Stimulated activated CD8-positive, alpha-beta memory T cell treated with anti-CD3 and anti-CD28 coated beads, Interleukin-15, amount 100 ng/mL, for 4 hours (primary cell): ENCODE measurements around the gene XPNPEP2.

ENCODE experiments used
- DNase-seq, 2 donors: peaks; one replicate each; pipeline ENCODE4 v3.0.0-alpha.2; 2020; ENCODE audit warnings: low read depth in 2 of 2

The XPNPEP2 gene, protein sequence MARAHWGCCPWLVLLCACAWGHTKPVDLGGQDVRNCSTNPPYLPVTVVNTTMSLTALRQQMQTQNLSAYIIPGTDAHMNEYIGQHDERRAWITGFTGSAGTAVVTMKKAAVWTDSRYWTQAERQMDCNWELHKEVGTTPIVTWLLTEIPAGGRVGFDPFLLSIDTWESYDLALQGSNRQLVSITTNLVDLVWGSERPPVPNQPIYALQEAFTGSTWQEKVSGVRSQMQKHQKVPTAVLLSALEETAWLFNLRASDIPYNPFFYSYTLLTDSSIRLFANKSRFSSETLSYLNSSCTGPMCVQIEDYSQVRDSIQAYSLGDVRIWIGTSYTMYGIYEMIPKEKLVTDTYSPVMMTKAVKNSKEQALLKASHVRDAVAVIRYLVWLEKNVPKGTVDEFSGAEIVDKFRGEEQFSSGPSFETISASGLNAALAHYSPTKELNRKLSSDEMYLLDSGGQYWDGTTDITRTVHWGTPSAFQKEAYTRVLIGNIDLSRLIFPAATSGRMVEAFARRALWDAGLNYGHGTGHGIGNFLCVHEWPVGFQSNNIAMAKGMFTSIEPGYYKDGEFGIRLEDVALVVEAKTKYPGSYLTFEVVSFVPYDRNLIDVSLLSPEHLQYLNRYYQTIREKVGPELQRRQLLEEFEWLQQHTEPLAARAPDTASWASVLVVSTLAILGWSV

DNA sequence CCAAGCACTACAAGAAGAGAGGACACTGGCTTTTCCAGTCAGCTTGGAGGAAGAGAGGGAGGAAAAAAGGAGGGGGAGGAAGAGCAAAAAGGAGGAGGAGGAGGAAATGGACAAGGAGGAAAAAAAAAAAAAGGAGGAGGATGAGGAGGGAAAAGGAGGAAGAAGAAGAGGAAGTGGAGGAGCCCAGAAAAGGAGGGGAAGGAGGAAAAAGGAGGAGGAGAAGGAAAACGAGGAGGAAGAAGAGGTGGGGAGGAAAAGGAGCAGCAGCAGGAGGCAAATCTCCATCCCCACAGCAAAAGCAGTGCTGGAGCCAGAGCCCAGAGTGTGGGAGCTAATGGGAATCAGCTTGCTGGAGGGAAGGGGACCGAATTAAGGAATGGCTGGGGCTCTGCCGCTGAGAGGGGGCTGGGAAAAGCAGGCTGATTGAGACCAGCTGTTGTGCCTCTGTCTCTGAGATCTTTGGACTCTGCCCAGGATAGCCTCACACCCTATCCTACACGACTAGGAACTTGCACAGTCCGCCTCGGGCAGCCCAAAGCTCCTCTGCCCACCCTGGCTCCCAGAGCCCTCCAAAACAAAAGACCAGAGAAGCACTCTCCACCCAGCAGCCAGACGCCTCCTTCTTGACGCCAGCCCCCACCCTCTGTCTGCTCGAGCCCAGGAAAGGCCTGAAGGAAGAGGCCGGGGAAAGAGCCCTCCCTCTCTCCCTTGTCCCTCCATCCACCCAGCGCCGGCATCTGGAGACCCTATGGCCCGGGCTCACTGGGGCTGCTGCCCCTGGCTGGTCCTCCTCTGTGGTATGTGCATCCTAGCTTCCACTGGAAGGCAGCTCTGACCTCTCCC lies at the start of gene XPNPEP2:
Gene XPNPEP2, plus strand, starts transcription at position 514 of the 843 bp plus-strand sequence. Its CDS starts 235 bp downstream, at position 749.
- DNase-seq = no peak

DNA sequence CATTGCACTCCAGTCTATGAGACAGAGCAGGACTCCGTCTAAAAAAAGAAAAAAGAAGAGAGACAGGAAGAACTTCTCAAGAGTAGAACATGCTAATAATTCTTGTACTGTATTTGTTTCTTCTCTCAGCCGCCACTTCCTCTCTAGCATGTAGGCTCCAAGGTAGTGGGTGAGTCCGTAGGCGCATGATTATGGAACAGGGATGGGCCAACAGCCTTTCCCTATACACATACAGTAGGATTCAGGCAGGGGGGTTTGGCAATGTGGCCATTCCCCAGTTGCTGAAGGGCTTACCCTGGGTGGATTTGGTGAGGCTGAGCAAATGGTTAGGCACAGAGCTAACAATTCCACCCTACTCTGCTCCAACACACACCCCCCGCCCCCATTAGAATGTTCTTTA lies 49.0 kb upstream of the XPNPEP2 start:
- no peak for DNase-seq

DNA sequence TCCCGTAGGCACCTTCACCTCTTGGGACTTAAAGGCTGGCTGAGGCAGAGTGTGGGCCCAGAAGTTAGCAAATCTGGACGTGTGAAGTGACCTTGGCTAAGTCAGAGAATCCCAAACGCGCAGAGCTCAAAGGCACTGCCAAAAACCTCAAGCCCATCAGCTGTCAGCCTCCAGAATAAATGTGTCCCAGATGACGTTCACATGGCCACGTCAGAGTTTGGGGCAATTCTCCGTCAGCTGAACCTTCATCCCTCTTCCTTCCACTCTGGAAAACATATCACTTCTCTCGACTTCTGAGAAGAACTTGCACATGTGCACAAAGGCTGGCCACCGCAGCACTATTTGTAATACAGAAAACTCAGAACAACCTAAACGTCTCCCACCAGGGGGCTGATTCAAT lies 48.3 kb upstream of the XPNPEP2 start:
- no peak for DNase-seq

DNA sequence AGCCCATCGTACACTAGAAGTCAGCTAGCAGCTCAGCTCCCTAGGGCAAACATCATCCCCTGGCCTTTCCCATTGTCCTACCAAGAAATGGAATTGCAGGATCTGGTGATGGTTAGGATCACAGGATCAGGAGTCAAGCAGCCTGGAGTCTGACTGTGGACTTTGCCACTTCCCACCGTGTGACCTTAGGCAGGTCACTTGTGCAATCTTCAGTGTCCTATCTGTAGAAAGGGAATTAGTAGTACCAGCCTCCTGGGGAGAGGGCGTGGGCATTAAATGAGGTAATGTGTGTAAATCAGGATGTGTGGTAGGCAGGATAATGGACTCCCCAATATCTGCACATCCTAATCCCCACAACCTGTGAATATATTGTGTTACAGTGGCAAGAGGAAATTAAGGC lies 45.4 kb upstream of the XPNPEP2 start:
- no peak for DNase-seq

DNA sequence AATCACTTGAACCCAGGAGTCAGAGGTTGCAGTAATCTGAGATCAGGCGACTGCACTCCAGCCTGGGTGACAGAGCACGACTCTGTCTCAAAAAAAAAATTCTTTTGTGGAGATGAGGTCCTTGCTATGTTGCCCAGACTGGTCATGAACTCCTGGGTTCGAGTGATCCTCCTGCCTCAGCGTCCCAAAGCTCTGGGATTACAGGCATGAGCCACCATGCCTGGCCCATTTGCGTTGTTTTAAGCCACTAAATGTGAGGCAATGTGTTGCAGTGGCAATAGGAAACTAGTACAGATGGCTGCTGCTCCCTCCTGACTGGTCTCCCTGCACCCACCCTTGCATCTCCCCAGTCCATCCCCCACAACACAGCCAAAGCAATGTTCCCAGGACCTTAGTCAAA lies 44.0 kb upstream of the XPNPEP2 start:
- no peak for DNase-seq

DNA sequence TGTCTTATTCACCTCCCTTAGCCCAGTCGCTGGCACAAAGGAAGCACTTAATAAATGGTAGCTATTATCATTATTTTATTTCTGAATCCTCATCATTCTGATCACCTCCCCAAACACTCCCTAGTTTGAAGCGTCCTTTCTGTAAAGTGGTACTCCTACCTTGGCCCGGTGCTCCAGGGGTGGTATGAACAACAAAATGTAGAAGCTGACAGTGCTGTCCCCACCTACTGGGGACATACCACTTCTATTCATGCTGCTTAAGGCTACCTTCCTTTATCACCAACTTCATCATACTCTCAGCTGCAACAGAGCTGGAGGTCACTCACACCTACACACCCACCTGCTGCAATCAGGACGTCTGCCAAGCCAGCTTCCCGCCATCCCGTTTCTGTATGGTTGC lies 43.2 kb upstream of the XPNPEP2 start:
- no peak for DNase-seq

DNA sequence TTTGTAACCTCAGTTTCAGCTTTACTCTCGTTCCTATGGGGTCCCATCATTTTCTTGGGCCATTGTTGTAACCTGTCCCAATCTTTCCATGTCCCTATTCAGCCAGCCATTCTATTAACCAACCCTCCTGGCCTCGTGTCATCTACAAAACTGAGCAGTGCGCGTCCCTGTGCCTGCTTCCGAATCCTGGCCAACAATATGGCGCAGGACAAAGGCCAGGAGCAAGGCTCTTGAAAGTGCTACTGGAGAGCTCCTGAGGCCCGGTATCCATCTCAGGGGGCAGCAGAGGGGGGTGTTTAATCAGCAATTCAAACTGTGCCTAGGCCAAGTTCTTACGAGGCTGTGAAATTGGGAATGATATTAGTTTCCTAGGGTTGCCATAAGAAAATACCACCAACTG lies 42.8 kb upstream of the XPNPEP2 start:
- DNase-seq = no peak

DNA sequence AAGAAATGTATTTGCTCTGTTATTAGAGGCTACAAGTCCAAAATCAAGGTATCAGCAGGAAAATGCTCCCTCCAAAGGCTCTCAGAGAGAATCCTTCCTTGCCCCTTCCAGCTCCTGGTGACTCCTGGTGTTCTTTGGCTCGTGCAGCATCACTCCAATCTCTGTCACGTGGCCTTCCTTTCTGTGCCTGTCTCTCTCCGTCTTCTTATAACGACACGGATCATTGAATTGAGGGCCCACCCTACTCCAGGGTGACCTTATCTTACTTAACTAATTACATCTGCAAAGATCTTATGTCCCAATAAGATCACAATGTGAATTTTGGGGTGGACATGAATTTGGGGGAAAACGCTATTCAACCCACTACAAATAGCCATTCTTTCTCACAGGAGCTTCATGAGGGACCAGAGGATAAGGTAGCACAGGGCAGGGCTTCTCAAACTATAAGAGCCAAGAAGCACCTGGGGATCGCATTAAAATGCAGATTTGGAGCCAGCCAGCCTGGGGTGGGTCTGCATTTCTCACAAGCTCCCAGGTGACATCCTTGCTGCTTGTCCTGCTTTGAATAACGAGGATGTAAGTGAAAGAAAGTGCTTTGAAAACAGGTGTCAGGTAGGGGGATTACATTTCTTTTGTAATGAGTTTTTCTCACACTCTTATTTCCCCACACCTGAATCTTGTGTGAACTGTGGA lies 42.2 kb upstream of the XPNPEP2 start:
- DNase-seq = no peak

DNA sequence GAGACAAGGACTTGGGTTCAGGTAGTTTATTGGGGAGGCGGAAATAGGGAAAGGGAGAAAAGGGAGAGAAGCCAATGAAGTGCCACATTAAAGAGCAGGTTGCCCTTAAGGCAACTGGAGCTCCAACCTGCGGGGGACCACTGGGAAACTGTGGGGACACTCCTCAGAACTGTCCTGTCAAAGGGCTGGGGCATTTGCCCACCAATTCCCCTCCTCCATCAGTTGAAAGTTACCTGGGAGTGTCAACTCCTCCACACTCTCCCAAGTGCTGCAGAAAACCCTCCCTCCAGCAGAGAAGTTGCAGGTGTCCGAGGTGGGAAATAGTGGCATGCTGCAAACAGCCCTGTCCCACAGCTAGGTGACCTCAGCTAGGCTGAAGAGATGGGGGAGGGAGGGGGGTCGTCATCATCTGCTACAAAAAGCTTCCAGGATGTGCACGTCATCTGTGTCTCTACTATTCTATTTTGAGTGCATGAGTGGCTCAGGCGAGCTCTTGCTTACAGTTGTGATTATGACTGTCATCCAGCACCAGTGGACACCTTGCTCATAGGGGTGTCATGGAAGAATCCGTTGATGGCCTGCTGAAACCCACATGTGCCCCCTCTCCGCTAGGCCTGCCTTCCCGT lies 41.5 kb upstream of the XPNPEP2 start:
- no peak for DNase-seq

DNA sequence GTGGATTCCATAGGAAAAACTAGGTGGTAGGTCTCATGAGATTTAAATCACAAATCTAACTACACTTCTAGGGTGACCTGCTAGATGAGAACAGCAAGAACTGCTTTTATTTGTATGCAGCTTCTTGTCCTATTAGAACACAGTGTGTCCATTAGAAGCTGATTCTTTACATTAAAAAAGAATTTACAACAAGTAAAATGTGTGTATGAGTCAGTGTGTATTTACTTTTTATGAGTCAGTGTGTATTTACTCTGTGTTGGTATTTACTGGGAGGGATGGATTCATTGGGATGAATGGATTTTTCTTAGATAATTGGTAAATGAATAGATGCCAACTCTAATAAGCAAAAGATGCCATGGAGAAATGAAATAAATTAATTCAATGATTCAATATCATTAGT lies 40.6 kb upstream of the XPNPEP2 start:
- no peak for DNase-seq

DNA sequence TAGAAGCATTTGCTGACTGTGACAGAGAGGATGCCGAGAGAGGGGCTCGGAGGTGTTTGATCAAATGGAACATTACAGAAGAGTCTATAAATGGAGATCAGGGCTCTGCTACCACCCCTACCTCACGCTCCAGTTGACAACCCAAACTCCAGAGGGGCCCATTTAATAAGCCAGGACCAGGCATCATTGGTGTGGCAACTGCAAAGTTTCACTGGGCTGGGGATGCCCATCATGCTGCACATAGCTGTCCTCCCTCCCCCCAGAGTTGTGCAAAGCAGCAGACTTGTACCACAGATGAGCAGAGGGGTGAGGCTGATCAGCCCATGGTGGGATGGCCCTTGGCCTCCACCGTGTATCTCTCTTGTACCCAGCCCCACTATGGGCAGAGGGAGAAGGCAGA lies 38.2 kb upstream of the XPNPEP2 start:
- DNase-seq = no peak

DNA sequence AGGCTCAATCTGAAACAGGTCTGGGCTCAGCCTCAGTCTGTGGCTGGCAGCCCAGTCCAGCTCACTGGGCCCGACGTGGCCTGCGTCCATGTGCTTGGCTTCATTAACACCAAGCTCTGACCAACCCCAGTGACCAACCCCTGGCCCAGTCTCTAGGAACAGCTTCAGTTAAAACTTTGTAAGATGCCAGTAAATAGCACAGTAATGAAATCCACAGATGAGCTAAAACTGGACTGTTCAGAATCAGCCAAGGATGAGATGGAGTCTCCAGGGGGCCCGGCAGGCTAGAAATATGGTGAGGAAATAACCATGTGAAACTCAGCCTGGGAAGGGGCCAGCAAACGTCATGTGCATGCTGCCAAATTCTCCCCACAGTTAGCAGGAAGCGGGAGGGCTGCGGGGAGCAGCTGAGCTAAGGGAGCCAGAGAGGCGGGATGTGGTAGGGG lies 37.1 kb upstream of the XPNPEP2 start:
- no peak for DNase-seq

DNA sequence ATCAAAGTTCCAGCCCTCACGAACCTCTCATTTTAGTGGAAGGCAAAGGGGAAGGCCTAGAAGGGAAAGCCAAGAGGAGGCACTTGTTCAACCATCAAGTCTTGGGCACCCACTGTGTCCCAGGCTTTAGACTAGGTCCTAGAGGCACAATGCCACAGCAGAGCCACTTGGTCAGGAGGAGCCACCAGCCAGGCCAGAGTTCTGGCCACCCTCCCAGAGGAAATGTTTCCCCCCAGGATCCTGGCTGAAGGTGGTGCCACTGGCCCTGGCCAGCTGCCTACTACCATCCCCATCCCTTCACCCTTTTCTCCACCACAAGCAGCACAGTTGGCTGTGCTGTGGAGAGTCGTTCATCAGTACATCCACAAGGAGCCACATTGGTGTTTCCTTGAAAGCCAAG lies 34.3 kb upstream of the XPNPEP2 start:
- DNase-seq = no peak

DNA sequence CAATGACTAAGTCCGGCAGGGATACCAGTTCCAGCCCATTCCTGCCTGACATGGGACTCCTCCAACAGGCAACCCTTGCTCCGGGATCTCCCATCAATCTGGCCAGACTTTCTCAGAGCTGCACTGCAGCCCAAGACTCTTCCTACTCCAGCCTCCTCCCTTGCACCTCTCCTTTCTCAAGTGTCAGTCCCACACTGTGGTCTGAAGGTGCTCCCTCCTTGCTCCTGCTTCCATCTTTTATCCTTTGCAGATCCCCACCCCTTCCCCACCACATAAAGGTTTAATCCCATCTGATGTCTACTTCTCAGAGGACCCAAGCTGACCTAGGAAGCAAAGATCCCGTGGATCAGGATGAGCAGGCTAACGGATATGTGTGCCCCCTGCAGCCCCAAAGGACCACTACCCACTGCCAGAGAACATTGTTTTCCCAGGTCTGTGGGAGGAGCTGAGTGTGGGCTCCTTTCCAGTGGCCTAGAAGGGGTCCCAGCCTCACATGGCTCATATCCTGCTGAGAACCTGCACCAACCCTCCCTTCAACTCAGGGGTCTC lies 33.3 kb upstream of the XPNPEP2 start:
- no peak for DNase-seq

DNA sequence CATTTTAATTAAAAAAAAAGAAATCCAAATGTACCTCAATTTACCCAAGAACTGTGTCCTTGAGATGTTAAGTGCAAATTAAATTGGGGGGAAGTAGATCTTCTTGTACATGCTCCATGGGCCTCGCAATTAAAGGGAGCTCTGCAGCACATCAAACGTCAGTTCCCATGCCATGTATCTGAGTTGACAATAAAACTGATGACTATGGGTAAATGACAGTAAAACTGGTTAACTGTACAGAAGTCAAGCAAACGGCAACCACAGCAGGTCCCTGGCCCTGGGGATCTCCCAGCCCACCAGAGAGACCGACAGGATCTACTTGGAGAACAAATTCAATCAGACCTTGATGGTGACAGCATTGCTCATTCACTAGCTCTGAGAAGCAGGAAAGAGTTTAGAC lies 32.8 kb upstream of the XPNPEP2 start:
- no peak for DNase-seq

DNA sequence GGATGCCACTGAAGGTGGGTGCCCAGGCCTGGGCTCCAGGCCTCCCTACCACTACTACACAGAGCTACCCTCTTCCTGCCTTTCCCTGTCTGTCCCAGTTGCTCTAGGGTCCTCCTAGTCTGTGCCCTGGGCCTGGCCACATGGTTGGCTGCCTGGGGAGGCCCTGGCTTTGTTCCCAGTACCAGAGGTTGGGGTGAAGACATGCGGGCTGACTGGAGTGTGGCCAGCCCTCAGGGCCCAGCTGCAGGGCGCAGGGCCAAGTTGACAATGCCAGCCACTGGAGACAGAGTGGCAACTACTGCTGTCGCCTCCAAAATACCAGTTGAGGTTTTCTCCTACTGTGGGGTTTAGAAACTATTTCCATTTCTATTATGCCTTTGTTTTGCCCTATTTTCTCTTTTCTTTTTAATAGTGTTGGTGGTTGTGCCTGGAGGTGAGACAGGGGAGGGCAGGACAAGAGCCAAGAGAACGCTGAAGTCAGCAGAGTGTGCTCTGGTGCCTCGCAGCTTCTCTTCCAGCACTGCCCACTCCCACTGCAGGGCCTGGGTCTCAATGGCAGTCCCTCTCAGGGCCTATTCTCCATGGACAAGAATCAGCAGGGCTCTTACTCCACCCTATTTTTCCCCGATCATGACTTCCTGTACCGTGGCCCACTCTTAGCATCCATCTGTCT lies 32.2 kb upstream of the XPNPEP2 start:
- DNase-seq = no peak

DNA sequence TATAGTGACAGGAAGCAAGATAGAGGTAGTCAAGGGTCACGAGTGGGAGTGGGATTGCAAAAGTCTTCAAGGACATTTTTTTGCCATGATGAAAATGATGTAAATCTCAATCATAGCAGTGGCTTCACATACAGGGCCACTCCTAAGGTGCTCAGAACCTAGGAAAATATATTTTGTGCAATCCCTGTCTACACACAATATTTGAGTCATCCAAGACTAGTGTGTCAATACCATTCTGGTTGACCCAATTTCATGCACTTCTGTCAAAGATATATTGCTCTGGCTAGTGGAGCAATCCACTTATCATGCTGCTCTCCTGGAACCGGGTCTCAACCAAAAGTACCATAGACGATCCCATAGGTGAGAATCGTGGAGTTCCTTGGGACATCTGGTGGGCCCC lies 24.2 kb upstream of the XPNPEP2 start:
- no peak for DNase-seq

DNA sequence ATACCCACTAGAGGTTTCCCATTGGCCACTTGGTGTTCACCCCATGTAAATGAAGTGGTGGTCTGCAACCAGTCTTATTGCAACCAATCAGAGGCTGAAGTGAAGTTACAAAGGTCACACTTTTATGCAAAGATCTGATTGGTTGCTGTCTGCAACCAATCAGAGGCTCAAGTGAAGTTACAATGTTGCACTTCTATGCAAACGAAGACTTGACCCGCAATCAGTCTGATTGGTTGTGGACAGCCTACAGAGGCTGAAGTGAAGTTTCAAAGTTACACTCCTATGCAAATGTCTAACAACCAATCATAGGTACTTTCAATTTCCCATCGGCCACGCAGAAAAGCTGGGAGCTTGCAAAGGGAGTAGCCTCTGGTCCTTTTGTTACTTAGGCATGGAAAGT lies 22.3 kb upstream of the XPNPEP2 start:
- no peak for DNase-seq

DNA sequence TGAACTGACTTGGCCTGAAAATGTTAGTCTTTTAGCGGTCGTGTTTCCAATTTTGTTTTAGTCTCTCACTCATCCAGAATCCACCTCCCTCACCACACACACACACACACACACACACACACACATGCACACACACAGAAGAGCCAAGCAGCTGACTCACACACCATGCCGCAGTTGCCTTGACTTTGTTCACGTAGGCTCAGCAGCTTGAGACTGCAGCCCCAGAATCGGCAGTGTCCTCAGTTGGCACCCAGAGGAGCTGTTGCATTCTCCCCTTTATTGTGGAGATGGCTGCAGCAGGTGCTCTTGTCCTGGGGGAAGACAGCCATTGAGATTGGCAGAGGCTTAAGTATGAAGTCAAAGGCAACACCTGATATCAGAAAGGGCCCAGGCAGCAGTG lies 20.9 kb upstream of the XPNPEP2 start:
- DNase-seq = no peak

DNA sequence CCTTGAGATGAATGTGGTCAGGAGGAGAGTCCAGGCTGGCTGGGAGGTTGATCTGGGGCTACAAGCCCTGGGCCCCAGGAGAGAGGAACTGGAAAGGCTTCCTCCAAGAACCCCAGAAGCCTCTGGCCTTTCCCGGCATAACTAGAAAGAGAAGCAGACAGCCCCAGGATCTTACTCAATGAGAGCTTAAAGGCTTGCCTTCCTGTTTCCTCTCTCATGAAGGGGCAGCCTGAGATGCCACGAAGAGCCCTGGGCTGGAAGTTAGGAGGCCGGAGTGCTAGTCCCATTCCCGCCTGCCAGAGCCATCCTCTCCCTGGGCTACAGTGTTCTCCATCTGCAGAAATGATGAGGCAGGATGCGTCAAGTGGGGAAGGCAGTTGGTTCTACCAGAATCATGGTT lies 20.1 kb upstream of the XPNPEP2 start:
- DNase-seq = no peak

DNA sequence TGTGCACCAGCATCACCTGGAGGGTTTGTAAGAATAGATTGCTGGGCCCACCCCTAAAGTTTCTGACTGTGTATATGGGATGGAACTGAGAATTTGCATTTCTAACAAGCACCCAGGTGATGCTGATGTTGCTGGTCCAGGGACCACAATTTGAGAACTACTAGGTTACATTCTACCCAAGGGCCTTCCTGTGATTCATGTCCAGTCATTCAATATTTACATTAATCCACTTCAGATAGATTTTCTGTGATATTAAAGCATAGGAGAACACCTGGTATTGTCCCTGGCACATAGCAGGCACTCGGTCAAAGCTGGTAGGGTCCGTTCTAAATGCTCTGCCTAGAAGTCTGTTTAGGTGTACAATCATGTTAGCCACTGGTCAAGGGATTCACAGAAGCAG lies 19.5 kb upstream of the XPNPEP2 start:
- DNase-seq = no peak
